Epithelial cell of esophagus (primary cell): ENCODE data around the gene DUS3L.

Experiments used
- DNase-seq: peaks from one replicate; pipeline ENCODE4 v3.0.0; 2010; ENCODE audit warnings: low read depth
- H3K4me3 ChIP-seq: 2 replicates; pipeline ENCODE4 v1.5.1; 2011; ENCODE audit warnings: mild to moderate bottlenecking, low read length, control low read depth
- CTCF ChIP-seq: IDR thresholded peaks from 2 replicates; pipeline ENCODE4 v1.5.1; 2011; ENCODE audit warnings: low read depth, mild to moderate bottlenecking, low read length, control low read depth, inconsistent platforms; ENCODE audit not compliant: insufficient read depth; ENCODE audit errors: missing control alignments

Gene DUS3L

GRCh38 chr19:5795382-5795919, 4.5 kb upstream of the DUS3L start:
- H3K4me3 ChIP-seq, result no peak overlapping the region
- DNase-seq, result no peak
- TF ChIP-seq CTCF, result no peak

DNA sequence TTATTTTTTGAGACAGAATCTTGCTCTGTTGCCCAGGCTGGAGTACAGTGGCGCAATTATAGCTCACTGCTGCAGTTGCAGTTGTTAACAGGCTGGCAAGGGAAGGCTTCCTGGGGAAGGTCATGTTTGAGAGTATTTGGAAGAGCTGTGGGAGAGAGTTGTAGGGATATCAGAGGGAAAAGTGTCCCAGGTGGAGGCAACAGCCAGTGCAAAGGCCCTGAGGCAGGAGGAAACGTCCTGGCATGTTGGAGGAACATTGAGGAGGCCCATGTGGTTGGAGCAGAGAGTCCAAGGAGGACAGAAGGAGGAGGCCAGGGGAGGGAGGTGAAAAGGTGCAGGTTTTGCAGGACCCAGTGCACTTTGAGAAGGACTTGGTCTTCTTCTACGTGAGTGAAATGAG, 2.2 kb upstream of the DUS3L start:
- no peak overlapping the region for H3K4me3 ChIP-seq
- no peak for DNase-seq
- TF ChIP-seq CTCF, result no peak

- no peak overlapping the region for H3K4me3 ChIP-seq
- TF ChIP-seq CTCF, result no peak
- DNase-seq, result no peak
These were observed 1.3 kb upstream of the DUS3L start for GRCh38 chr19:5792224-5792623.

DNA sequence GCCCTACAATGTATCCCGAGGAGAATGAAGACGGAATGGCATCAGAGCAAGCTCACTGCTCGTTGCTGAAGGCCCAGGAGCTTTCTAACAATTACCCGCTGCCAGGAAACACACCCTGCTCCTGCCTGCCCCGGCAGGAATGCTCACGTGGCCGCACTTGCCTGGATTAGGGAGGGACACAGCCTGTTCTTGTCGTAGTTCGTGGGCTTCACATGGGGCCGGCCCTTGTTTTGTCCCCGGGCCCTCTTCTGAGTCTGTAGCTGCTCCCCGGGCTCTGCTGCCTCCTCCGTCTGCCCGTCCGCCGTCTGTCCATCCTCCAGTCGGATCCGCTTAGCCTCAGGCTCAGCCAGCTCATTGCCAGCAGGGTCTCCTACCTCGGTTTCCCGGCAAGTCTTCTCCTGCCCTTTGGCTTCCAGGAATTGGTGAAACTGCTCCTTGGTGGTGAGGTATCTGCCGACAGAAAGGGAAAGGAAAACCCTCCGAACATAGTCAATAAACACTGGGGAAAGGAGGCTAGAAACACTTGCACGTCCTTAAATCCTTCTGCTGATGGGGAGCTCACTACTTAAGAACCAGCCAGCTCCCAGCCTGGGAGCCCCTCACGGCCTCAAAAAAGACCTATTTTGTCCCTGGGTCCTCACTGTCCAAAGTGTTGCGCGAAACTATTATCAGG, 941 bp downstream of the DUS3L start:
- no peak for TF ChIP-seq CTCF
- H3K4me3 ChIP-seq, result peak overlapping the region; percentile 96
- DNase-seq, result peak; percentile 90

- DNase-seq, result no peak
- H3K4me3 ChIP-seq, result peak overlapping the region; percentile 96
- no peak for TF ChIP-seq CTCF
These were observed 1.6 kb downstream of the DUS3L start for GRCh38 chr19:5789351-5789761.

DNA sequence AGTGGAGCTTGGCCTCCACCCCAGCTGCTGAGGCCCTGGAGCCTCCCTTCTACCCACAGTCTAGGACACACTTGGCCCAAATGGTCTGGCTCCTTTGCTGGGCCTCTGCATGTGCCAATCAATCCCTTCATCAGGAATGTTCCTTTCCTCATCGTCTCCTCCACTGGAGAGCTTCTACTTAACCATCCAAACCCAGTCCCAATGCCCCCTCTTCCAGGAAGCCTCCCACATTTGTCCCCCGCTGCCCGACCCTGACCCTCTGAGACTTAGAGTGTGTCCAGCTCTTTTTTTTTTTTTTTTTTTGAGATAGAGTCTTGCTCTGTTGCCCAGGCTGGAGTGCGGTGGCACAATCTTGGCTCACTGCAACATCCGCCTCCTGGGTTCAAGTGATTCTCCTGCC, 2.5 kb downstream of the DUS3L start:
- DNase-seq, result no peak
- TF ChIP-seq CTCF, result no peak
- no peak overlapping the region for H3K4me3 ChIP-seq
